Transverse colon (tissue), 4 donors: ENCODE results near the gene FMOD. TPM values are rescaled to one million over a fixed set of nuclear protein-coding genes. Genes with fewer than 3 reads are reported as not detected.

Source experiments
- DNase-seq: peaks from one replicate; pipeline ENCODE4 v3.0.0-alpha.2; 2019
- H3K27ac ChIP-seq, 4 donors: fragments of 200-600 bp; sonication (generic); 2 replicates each; pipeline ENCODE4 v1.5.1; 2016 to 2018; ENCODE audit warnings: inconsistent platforms in 4 of 4
- H3K27me3 ChIP-seq: fragments of 200-600 bp; sonication (generic); 2 replicates; pipeline ENCODE4 v1.5.1; 2017; ENCODE audit warnings: inconsistent platforms
- H3K36me3 ChIP-seq, 4 donors: fragments of 200-600 bp; sonication (generic); 2 replicates each; pipeline ENCODE4 v1.5.1; 2017 to 2019; ENCODE audit warnings: inconsistent platforms in 4 of 4
- H3K4me1 ChIP-seq, 4 donors: fragments of 200-600 bp; sonication (generic); 2 replicates each; pipeline ENCODE4 v1.5.1; 2017 to 2020; ENCODE audit warnings: inconsistent platforms in 4 of 4
- H3K4me3 ChIP-seq, 4 donors: fragments of 200-600 bp; sonication (generic); 1 replicate in 1 of 4; 2 replicates in 3 of 4; pipeline versions ENCODE4 v1.5.1 to v1.6.1; 2017 to 2019; ENCODE audit warnings: inconsistent platforms in 4 of 4
- H3K9me3 ChIP-seq, 2 donors: fragments of 200-600 bp; sonication (generic); 2 replicates each; pipeline ENCODE4 v1.5.1; 2017 to 2019; ENCODE audit warnings: inconsistent platforms in 2 of 2
- CTCF ChIP-seq, 5 experiments: fragments of 200-600 bp in 3 of 5; fragments of 450-650 bp in 2 of 5; sonication (generic) in 3 of 5; IDR thresholded peaks; 1 replicate in 2 of 5; 2 replicates in 3 of 5; pipeline ENCODE4 v1.5.1; 2016 to 2017; ENCODE audit warnings: antibody characterized with exemption in 5 of 5, inconsistent platforms in 3 of 5, mild to moderate bottlenecking in 2 of 5, moderate library complexity in 1 of 5
- EP300 ChIP-seq: sonication (generic); formaldehyde crosslinking; IDR thresholded peaks from one replicate; pipeline ENCODE4 v1.6.1; 2017; ENCODE audit warnings: antibody characterized with exemption, low read depth
- POLR2A ChIP-seq: fragments of 450-650 bp; IDR thresholded peaks from one replicate; pipeline ENCODE4 v1.6.1; 2016; ENCODE audit warnings: antibody characterized with exemption, mild to moderate bottlenecking, moderate library complexity
- POLR2AphosphoS5 ChIP-seq, 3 donors: sonication (generic); formaldehyde crosslinking; IDR thresholded peaks; one replicate each; pipeline ENCODE4 v1.6.1; 2016; ENCODE audit warnings: antibody characterized with exemption in 3 of 3
- WGBS, 2 donors: methylation state at CpG; one replicate each; pipeline ENCODE4 v1.1.5; 2018; ENCODE audit warnings: low coverage in 1 of 2; 5-methylcytosine and 5-hydroxymethylcytosine counted together
- in situ Hi-C, 4 donors: fragments of 200-750 bp; cut with MboI; loops; one replicate each; pipeline versions ENCODE4 v1.15.0 to v1.15.1; 2017; ENCODE audit warnings: low sequenced_read_pairs in 3 of 4, low pct_ligation_motif_present in 1 of 4, low pct_unique_long_range_greater_than_20kb in 1 of 4
- intact Hi-C: fragments of 100-400 bp; cut with DNase I; formaldehyde crosslinking; loops from one replicate; pipeline ENCODE4 v1.15.1; 2023; ENCODE audit warnings: low total_unique reads
- total RNA-seq, 4 donors: library from RNA; depleted of rRNA; stranded (reverse); fragments of >200 nt; gene quantifications; one replicate each; pipeline ENCODE4 v1.1.0, GENCODE V29; 2016

The FMOD gene
- total RNA-seq, 4 donors from 2014 or later: 13.5 to 44.0 (median 17.8) TPM

DNA sequence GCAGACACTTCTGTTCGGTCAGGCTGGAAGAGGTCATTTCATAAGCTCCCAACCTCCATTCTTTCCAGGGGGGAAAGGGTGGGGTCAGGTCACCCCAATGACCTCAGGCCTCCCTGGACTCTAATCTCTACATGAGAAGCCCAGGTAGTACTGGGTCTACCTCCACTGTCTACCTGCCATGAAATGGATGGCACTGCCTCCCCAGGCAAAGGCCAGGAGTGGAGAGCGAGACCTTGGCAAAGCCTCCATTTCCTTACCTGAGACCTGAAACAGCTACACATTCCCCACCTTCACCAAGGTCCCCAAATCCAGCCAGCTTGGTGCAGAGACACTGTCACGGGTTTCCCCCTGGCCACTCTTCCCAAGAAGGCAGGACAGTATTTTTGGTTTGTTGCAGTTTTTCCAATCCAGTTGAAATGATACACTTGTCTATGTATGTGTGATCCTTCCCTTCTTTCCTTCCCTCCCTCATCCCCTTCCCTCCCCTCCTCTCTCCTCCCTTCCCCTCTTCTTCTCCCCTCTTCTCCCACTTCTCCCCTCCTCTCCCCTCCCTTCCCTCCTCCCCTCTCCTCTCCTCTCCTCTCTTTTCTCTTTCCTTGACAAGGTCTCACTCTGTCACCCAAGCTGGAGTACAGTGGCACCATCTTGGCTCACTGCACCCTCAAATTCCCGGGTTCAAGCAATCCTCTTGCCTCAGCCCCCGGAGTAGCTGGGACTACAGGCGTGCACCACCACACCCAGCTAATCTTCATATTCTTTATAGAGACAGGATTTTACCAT is 29.5 kb downstream of the FMOD start:
- Histone ChIP-seq H3K4me1 (peaks cover 65 to 86% (median 75%) of the 10 kb centered on the region in 4 donors), H3K27me3 (no peaks in the 10 kb centered on the region), H3K36me3 (no peaks in the 10 kb centered on the region), H3K9me3 (no peaks in the 10 kb centered on the region), H3K27ac (peak overlapping the region; percentile 95 to 99 (median 96)), H3K4me3 (no peak overlapping the region)
- WGBS, 2 donors: 30 to 49% methylated on average over 2 to 6 of the region's 6 CpGs
- TF ChIP-seq CTCF (IDR thresholded peaks at IDR 0.05): no peak
- no peak for TF ChIP-seq POLR2A
- no peak for TF ChIP-seq EP300
- no peak for TF ChIP-seq POLR2AphosphoS5 (IDR thresholded peaks at IDR 0.05)
- in situ Hi-C loops (no loop called here), intact Hi-C loops (no loop called here)
- no peak for DNase-seq

GRCh38 chr1:203320591-203321272 is 30.2 kb downstream of the FMOD start:
- Histone ChIP-seq H3K4me1 (peaks cover 61 to 86% (median 74%) of the 10 kb centered on the region in 4 donors), H3K36me3 (no peaks in the 10 kb centered on the region), H3K9me3 (no peaks in the 10 kb centered on the region), H3K4me3 (no peak overlapping the region), H3K27me3 (no peaks in the 10 kb centered on the region), H3K27ac (peak overlapping the region; percentile 95 to 99 (median 96))
- TF ChIP-seq EP300 (no peak), CTCF (IDR thresholded peaks at IDR 0.05) (no peak), POLR2A (peak; percentile 21), POLR2AphosphoS5 (IDR thresholded peaks at IDR 0.05) (peak; percentile 63 to 85 (median 69))
- WGBS, 2 donors: 22 to 33% methylated on average over 3 to 6 of the region's 6 CpGs
- peak; percentile 87 for DNase-seq
- in situ Hi-C loops (no loop called here), intact Hi-C loops (no loop called here)

DNA sequence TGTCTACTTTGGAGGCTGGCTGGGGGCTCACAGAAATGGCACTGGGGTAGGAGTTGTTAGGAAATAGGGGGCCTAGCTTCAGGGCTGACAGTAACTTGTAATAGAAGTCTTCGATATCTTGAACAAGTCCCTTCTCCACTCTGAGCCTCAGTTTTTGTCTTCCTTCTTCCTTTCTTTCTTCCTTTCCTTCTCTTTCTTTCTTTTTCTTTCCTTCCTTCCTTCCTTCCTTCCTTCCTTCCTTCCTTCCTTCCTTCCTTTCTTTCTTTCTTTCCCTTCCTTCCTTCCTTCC is 32.7 kb downstream of the FMOD start:
- peaks cover 36 to 63% (median 50%) of the 10 kb centered on the region in 4 donors for H3K4me1 ChIP-seq
- 80 to 82% methylated on average over 1 of the region's 1 CpG for whole genome bisulfite sequencing, 2 donors

More for the DNA sequence above, 32.7 kb downstream of the FMOD start:
- in situ Hi-C loops: no loop called here
- TF ChIP-seq EP300 (no peak), POLR2AphosphoS5 (IDR thresholded peaks at IDR 0.05) (no peak), CTCF (IDR thresholded peaks at IDR 0.05) (no peak), POLR2A (no peak)
- Histone ChIP-seq H3K27me3 (no peaks in the 10 kb centered on the region), H3K27ac (peak overlapping the region; percentile 75 to 84 (median 78)), H3K36me3 (no peaks in the 10 kb centered on the region), H3K9me3 (no peaks in the 10 kb centered on the region), H3K4me3 (no peak overlapping the region)
- intact Hi-C loops: no loop called here
- no peak for DNase-seq
